DND-41 (cell line): ENCODE results near the gene UCHL1.
A peak's percentile ranks its signal among the peaks of the same experiment; 100 is the strongest.

Source experiments
- ATAC-seq: fragments of 200-7000 bp; cut with Tn5 transposase; 3 replicates; pipeline ENCODE4 v1.9.1; 2021; ENCODE audit warnings: low read depth; ENCODE audit not compliant: insufficient read depth
- DNase-seq: peaks from one replicate; pipeline ENCODE4 v3.0.0-alpha.2; 2020
- H2AFZ ChIP-seq: 2 replicates; pipeline ENCODE4 v1.6.0; 2012; ENCODE audit warnings: low read depth, low read length
- H3K27ac ChIP-seq: 2 replicates; pipeline ENCODE4 v1.5.1; 2012; ENCODE audit warnings: low read length, inconsistent platforms
- H3K27me3 ChIP-seq: fragments of 200-600 bp; sonication (generic); 2 replicates; pipeline ENCODE4 v1.6.0; 2012; ENCODE audit warnings: low read length, mild to moderate bottlenecking, inconsistent platforms; ENCODE audit not compliant: insufficient read depth, poor library complexity
- H3K36me3 ChIP-seq: 2 replicates; pipeline ENCODE4 v1.5.1; 2012; ENCODE audit warnings: low read length, inconsistent platforms; ENCODE audit not compliant: insufficient read depth
- H3K4me1 ChIP-seq: 2 replicates; pipeline ENCODE4 v1.5.1; 2012; ENCODE audit warnings: mild to moderate bottlenecking, low read length; ENCODE audit not compliant: insufficient read depth
- H3K4me2 ChIP-seq: 2 replicates; pipeline ENCODE4 v1.6.0; 2012; ENCODE audit warnings: mild to moderate bottlenecking, moderate library complexity, low read length, inconsistent platforms; ENCODE audit not compliant: insufficient read depth
- H3K4me3 ChIP-seq, 2 experiments: fragments of 200-600 bp in 1 of 2; shearing (Covaris generic) in 1 of 2; 2 replicates each; pipeline ENCODE4 v1.5.1; 2012 to 2016; ENCODE audit warnings: inconsistent platforms in 2 of 2, low read length in 2 of 2, mild to moderate bottlenecking in 2 of 2, low read depth in 1 of 2, moderate library complexity in 1 of 2
- H3K79me2 ChIP-seq: 2 replicates; pipeline ENCODE4 v1.6.0; 2012; ENCODE audit warnings: low read length, inconsistent platforms; ENCODE audit not compliant: insufficient read depth
- H3K9ac ChIP-seq: 2 replicates; pipeline ENCODE4 v1.6.0; 2012; ENCODE audit warnings: low read depth, mild to moderate bottlenecking, inconsistent platforms, low read length, moderate library complexity
- H3K9me3 ChIP-seq: 2 replicates; pipeline ENCODE4 v1.5.1; 2012; ENCODE audit warnings: low read length, moderate library complexity, mild to moderate bottlenecking, inconsistent platforms; ENCODE audit not compliant: insufficient read depth, severe bottlenecking
- H4K20me1 ChIP-seq: 2 replicates; pipeline ENCODE4 v1.6.0; 2012; ENCODE audit warnings: low read length; ENCODE audit not compliant: insufficient read depth
- CTCF ChIP-seq: IDR thresholded peaks from 2 replicates; pipeline ENCODE4 v1.5.1; 2012; ENCODE audit warnings: borderline replicate concordance, low read length, moderate library complexity, mild to moderate bottlenecking; ENCODE audit not compliant: poor library complexity, severe bottlenecking; ENCODE audit errors: extremely low read depth
- EZH2 ChIP-seq: IDR thresholded peaks from 3 replicates; pipeline ENCODE4 v1.6.1; 2012; ENCODE audit warnings: borderline replicate concordance, low read depth, mild to moderate bottlenecking, moderate library complexity, low read length, inconsistent platforms; ENCODE audit not compliant: severe bottlenecking

Gene UCHL1

GRCh38 chr4:41281038-41281634, 24.4 kb downstream of the UCHL1 start:
- Histone ChIP-seq H3K9me3 (no peaks in the 10 kb centered on the region), H3K4me1 (no peaks in the 10 kb centered on the region), H3K27ac (no peak overlapping the region), H3K27me3 (no peaks in the 10 kb centered on the region), H3K9ac (no peak overlapping the region), H3K79me2 (no peaks in the 10 kb centered on the region), H3K4me2 (no peak overlapping the region), H2AFZ (no peak overlapping the region), H3K4me3 (no peak overlapping the region), H3K36me3 (no peaks in the 10 kb centered on the region), H4K20me1 (no peaks in the 10 kb centered on the region)
- no peak for TF ChIP-seq EZH2
- TF ChIP-seq CTCF: peak; percentile 95
- peak; percentile 46 for DNase-seq
- peak; percentile 95 for ATAC-seq

GRCh38 chr4:41282366-41282765, 25.6 kb downstream of the UCHL1 start:
- Histone ChIP-seq H4K20me1 (no peaks in the 10 kb centered on the region), H3K36me3 (no peaks in the 10 kb centered on the region), H3K4me3 (no peak overlapping the region), H3K9me3 (no peaks in the 10 kb centered on the region), H2AFZ (no peak overlapping the region), H3K4me2 (no peak overlapping the region), H3K9ac (no peak overlapping the region), H3K27ac (no peak overlapping the region), H3K4me1 (no peaks in the 10 kb centered on the region), H3K79me2 (no peaks in the 10 kb centered on the region), H3K27me3 (no peaks in the 10 kb centered on the region)
- TF ChIP-seq EZH2 (no peak), CTCF (no peak)
- ATAC-seq (no peak), DNase-seq (no peak)

- Histone ChIP-seq H3K4me2 (no peak overlapping the region), H4K20me1 (no peaks in the 10 kb centered on the region), H3K36me3 (no peaks in the 10 kb centered on the region), H3K27ac (no peak overlapping the region), H3K9ac (no peak overlapping the region), H3K4me3 (no peak overlapping the region), H3K27me3 (no peaks in the 10 kb centered on the region), H3K4me1 (no peaks in the 10 kb centered on the region), H2AFZ (no peak overlapping the region), H3K79me2 (no peaks in the 10 kb centered on the region), H3K9me3 (no peaks in the 10 kb centered on the region)
- TF ChIP-seq EZH2 (no peak), CTCF (no peak)
- DNase-seq (no peak), ATAC-seq (no peak)
Measured at GRCh38 chr4:41285202-41285863, 28.6 kb downstream of the UCHL1 start.
